Heart left ventricle (tissue), 13 donors: ENCODE measurements around the gene SIDT2.

Source experiments
- POLR2A ChIP-seq, 2 donors: fragments of 450-650 bp; IDR thresholded peaks; one replicate each; pipeline ENCODE4 v1.6.1; 2017; ENCODE audit warnings: antibody characterized with exemption in 2 of 2, mild to moderate bottlenecking in 2 of 2, moderate library complexity in 2 of 2
- TF ChIP-seq, protein P1 (sequence below), 12 donors: fragments of 200-600 bp; sonication (generic) in 4 of 12; IDR thresholded peaks; one replicate each; pipeline versions ENCODE4 v1.5.0 to v1.8.0; 2018 to 2022; ENCODE audit warnings: antibody characterized with exemption in 12 of 12, mild to moderate bottlenecking in 5 of 12
- donor health status: ischemic (EF 13 %, LVEDD 7.1; RV severe dilation, severe dysfunction).
- donor health status: DM: no; HTN: yes; CAD: no.
- donor health status: DM: no; HTN: no; CAD: no.
- donor health status: ischemic (EF 25% LVEDD 6.9; RV normal size, moderate dysfunction).
- donor health status: ischemic (EF 25% LVEDD 5.7; RV mildly dilated, moderate dysfunction).
- donor health status: ischemic (EF 35%, LVEDD 5.7; RV mildly dilated, moderate dysfunction).
- donor health status: nonischemic (EF 11% LVEDD 7.7; RV severe dilation, severe dysfunction).
- donor health status: DM: yes; HTN: yes; CAD: no.
- donor health status: PGD.
- donor health status: ischemic (EF 29% LVEDD 5.4; RV normal size, mild dysfunction).
- donor health status: nonischemic (EF 23%, LVEDD 6.1; RV moderate dilation, normal function).

DNA sequence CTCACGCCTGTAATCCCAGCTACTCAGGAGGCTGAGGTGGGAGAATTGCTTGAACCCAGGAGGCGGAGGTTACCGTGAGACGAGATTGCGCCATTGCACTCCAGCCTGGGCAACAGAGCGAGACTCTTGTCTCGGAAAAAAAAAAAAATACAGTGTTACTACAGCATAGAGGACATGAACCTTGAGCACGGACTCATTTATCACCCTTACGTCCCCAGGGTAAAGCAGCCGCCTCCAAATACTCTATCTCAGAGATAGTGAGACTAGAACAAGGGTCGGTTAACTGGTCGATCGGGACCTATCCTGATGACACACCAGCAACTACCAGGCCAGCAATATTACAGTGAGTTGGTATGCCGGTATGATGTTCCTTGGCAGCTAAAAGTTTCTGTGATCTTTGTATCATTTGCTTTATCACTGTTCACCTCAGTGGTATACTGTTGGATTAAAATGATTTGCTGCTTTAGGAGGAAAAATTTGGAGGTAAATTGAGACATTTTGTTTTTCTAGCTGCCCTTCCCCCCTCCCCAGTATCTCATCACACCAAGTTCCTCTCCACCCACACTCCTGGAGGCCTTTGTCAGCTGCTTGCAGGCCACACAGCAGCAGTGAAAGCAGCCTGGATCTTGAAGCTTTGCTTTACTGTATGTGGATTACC, 7.0 kb upstream of the SIDT2 start:
- TF ChIP-seq, protein P1, sequence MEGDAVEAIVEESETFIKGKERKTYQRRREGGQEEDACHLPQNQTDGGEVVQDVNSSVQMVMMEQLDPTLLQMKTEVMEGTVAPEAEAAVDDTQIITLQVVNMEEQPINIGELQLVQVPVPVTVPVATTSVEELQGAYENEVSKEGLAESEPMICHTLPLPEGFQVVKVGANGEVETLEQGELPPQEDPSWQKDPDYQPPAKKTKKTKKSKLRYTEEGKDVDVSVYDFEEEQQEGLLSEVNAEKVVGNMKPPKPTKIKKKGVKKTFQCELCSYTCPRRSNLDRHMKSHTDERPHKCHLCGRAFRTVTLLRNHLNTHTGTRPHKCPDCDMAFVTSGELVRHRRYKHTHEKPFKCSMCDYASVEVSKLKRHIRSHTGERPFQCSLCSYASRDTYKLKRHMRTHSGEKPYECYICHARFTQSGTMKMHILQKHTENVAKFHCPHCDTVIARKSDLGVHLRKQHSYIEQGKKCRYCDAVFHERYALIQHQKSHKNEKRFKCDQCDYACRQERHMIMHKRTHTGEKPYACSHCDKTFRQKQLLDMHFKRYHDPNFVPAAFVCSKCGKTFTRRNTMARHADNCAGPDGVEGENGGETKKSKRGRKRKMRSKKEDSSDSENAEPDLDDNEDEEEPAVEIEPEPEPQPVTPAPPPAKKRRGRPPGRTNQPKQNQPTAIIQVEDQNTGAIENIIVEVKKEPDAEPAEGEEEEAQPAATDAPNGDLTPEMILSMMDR (IDR thresholded peaks at IDR 0.05): no peak
- TF ChIP-seq POLR2A (IDR thresholded peaks at IDR 0.05): no peak
